GM10248 (cell line): ENCODE data around the gene TMEM51.

Source experiments
- CTCF ChIA-PET: fragments of 300-600 bp; sonication (Branson Sonifier 250); formaldehyde crosslinking; extraction: SDS; loops from one replicate; lab custom pipeline; 2021; ENCODE audit warnings: antibody characterized with exemption; lab: Yijun Ruan, JAX
- POLR2A ChIA-PET: fragments of 350-650 bp; sonication (Branson Sonifier 250); formaldehyde crosslinking; extraction: SDS; loops from one replicate; lab custom pipeline; 2020; ENCODE audit warnings: antibody characterized with exemption; lab: Yijun Ruan, JAX
- DNase-seq: peaks from one replicate; pipeline ENCODE4 v3.0.0; 2012; ENCODE audit errors: extremely low spot score
- TF ChIP-seq, protein P1 (sequence below): IDR thresholded peaks from 2 replicates; pipeline ENCODE4 v1.5.1; 2012; ENCODE audit warnings: mild to moderate bottlenecking, low read depth; ENCODE audit errors: extremely low read depth, missing control alignments, control extremely low read depth

The TMEM51 gene

DNA sequence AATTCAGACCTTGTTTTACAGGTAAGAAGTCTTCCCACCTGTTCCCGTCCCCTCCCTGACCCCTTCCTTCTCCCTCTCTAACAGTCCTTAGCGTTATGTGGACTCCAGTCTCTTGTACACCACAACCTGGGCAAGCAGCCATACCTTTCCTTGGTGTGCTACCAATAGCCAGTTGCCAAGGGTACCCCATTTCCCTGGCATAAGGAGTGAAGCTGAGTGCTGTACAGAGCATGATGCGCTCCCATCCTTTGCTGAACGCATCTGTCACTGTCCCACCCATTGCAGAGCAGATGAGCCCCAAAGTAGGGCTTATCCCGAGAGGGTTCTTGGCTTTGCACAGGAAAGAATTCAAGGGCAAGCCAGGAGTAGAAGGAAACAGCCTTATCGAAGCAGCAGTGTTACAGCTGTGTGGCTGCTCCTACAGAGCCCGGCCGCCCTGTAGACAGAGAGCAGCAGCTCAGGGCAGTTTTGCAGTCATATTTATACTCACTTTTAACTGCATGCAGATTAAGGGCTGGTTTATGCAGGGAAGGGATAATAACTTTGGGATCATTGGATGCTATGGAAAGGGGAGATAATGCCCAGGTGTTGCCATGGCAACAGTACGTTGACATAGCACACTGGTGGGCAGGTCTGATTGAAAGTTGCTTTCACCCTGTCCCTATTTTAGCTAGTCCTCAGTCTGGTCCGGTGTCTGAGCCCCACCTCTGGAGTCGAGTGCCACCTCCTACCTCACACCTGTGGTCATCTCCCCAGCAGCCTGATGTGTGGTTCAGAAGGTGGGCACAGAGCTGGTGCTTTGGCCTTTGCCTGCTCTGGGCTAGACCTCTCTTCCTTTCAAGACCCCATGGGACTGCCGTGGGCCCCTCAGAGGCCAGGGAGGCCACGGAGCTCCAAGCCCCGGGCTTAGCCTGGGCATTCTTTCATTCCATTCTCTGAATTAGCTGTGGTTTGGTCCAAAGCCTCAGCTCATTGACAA lies 98.6 kb downstream of the TMEM51 start:
- no peak for DNase-seq
- CTCF ChIA-PET: interaction anchor here (0.8 to 1.4 kb wide), 2 partner anchors 11 to 23 kb away, joined by 3 read pairs; no protein-coding TSS in a partner anchor
- TF ChIP-seq, protein P1, sequence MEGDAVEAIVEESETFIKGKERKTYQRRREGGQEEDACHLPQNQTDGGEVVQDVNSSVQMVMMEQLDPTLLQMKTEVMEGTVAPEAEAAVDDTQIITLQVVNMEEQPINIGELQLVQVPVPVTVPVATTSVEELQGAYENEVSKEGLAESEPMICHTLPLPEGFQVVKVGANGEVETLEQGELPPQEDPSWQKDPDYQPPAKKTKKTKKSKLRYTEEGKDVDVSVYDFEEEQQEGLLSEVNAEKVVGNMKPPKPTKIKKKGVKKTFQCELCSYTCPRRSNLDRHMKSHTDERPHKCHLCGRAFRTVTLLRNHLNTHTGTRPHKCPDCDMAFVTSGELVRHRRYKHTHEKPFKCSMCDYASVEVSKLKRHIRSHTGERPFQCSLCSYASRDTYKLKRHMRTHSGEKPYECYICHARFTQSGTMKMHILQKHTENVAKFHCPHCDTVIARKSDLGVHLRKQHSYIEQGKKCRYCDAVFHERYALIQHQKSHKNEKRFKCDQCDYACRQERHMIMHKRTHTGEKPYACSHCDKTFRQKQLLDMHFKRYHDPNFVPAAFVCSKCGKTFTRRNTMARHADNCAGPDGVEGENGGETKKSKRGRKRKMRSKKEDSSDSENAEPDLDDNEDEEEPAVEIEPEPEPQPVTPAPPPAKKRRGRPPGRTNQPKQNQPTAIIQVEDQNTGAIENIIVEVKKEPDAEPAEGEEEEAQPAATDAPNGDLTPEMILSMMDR: no peak
- POLR2A ChIA-PET: no interaction called here

- ChIA-PET POLR2A (no interaction called here), CTCF (interaction anchor here (1.0 to 1.8 kb wide), 3 partner anchors 18 to 126 kb away, joined by 3 to 6 read pairs (median 3); no protein-coding TSS in a partner anchor)
- TF ChIP-seq, protein P1: no peak
- no peak for DNase-seq
Measured at GRCh38 chr1:15254559-15254958, 101.0 kb downstream of the TMEM51 start.

DNA sequence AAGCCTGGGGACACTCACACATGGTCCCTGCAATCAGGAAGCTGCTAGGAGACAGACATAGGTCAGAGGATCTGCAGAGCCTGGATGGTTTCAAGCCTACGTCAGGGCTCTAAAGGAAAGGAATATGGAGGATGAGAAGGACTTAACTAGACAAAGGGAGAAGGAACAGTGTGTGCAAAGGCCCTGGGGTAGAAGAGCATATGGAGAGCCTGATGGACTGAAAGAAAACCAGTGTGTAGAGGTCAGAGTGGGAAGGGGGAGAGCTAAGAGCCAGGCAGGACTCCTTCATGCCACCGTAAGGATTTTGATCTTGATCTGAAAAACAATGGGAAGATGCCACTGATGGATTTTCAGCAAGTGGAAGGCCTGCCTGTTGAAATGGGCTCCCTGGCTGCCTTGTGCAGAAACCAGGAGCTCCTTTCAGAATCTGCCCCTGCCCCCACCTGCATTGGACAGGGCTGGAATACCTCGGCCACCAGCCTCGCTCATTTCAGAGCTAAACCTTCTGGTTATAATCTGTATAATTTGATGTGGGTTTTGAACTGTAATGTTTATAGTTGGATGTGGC lies 102.1 kb downstream of the TMEM51 start:
- TF ChIP-seq, protein P1: no peak
- ChIA-PET POLR2A (no interaction called here), CTCF (interaction anchor here (1.3 to 1.8 kb wide), 2 partner anchors 17 to 127 kb away, joined by 3 to 6 read pairs; no protein-coding TSS in a partner anchor)
- DNase-seq: no peak

DNA sequence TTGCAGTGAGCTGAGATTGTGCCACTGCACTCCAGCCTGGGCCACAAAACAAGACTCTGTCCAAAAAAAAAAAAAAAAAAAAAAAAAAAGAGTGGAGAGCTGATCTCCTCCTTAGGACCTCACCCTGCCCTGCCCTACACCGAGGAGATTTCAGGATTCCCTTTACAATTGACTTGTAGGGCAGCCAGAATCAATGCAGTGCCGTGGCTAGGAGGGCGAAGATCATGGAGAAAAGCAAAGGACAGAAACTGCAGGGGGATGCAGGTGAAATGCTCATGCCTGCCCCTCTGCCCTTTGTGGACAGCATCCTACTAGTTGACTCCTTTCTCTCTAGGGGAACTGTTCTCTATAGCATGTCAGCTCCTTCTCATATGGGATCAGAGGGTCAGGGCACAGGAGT lies 103.0 kb downstream of the TMEM51 start:
- POLR2A ChIA-PET: no interaction called here
- TF ChIP-seq, protein P1: no peak
- DNase-seq: no peak
- CTCF ChIA-PET: no interaction called here

GRCh38 chr1:15257309-15257708 lies 103.8 kb downstream of the TMEM51 start:
- POLR2A ChIA-PET: no interaction called here
- CTCF ChIA-PET: no interaction called here
- DNase-seq: no peak
- TF ChIP-seq, protein P1: no peak

GRCh38 chr1:15258833-15259621 lies 105.5 kb downstream of the TMEM51 start:
- POLR2A ChIA-PET: no interaction called here
- no peak for DNase-seq
- CTCF ChIA-PET: no interaction called here
- TF ChIP-seq, protein P1: no peak
